SK-N-SH treated with all-trans-retinoic acid at 6 μM for 48 hours (cell line): Measurements from ENCODE around the gene PRMT9.

Experiments
- CSDC2 ChIP-seq: fragments of 250-450 bp; sonication (Bioruptor Pico); IDR thresholded peaks from 2 replicates; pipeline ENCODE4 v1.5.0; 2020; ENCODE audit warnings: mild to moderate bottlenecking, moderate library complexity
- GLIS3 ChIP-seq: fragments of 250-450 bp; sonication (Bioruptor Pico); IDR thresholded peaks from 2 replicates; pipeline ENCODE4 v1.5.0; 2020; ENCODE audit warnings: mild to moderate bottlenecking, moderate library complexity
- OSR1 ChIP-seq: fragments of 250-450 bp; sonication (Bioruptor Pico); IDR thresholded peaks from 2 replicates; pipeline ENCODE4 v1.8.0; 2022; ENCODE audit warnings: moderate library complexity, mild to moderate bottlenecking, inconsistent platforms
- RARB ChIP-seq: fragments of 250-450 bp; sonication (Bioruptor Pico); IDR thresholded peaks from 2 replicates; pipeline ENCODE4 v1.8.0; 2021; ENCODE audit warnings: mild to moderate bottlenecking, moderate library complexity
- SNAI2 ChIP-seq: fragments of 250-450 bp; sonication (Bioruptor Pico); IDR thresholded peaks from 2 replicates; pipeline ENCODE4 v1.5.0; 2020; ENCODE audit warnings: mild to moderate bottlenecking, moderate library complexity
- TCF4 ChIP-seq: fragments of 250-450 bp; sonication (Bioruptor Pico); IDR thresholded peaks from 2 replicates; pipeline ENCODE4 v1.8.0; 2021; ENCODE audit warnings: mild to moderate bottlenecking, moderate library complexity, borderline replicate concordance
- ZFP3 ChIP-seq: fragments of 250-450 bp; sonication (Bioruptor Pico); IDR thresholded peaks from 2 replicates; pipeline ENCODE4 v1.5.0; 2020; ENCODE audit warnings: mild to moderate bottlenecking, moderate library complexity
- ZFP30 ChIP-seq: fragments of 450-650 bp; formaldehyde crosslinking; IDR thresholded peaks from 2 replicates; pipeline ENCODE4 v1.5.0; 2022; ENCODE audit warnings: mild to moderate bottlenecking, moderate library complexity
- ZNF565 ChIP-seq: fragments of 450-650 bp; formaldehyde crosslinking; conservative IDR thresholded peaks from 2 replicates; pipeline ENCODE4 v1.5.0; 2020; ENCODE audit warnings: low read depth, mild to moderate bottlenecking, moderate library complexity
- TF ChIP-seq, protein P1 (sequence below): fragments of 250-450 bp; sonication (Bioruptor Pico); IDR thresholded peaks from 2 replicates; pipeline ENCODE4 v1.5.1; 2021; ENCODE audit warnings: mild to moderate bottlenecking, moderate library complexity

- no peak for TF ChIP-seq SNAI2 (CRISPR knock-in tag)
- TF ChIP-seq ZNF565, result no peak
- TF ChIP-seq ZFP3 (CRISPR knock-in tag), result no peak
- TF ChIP-seq, protein P1, sequence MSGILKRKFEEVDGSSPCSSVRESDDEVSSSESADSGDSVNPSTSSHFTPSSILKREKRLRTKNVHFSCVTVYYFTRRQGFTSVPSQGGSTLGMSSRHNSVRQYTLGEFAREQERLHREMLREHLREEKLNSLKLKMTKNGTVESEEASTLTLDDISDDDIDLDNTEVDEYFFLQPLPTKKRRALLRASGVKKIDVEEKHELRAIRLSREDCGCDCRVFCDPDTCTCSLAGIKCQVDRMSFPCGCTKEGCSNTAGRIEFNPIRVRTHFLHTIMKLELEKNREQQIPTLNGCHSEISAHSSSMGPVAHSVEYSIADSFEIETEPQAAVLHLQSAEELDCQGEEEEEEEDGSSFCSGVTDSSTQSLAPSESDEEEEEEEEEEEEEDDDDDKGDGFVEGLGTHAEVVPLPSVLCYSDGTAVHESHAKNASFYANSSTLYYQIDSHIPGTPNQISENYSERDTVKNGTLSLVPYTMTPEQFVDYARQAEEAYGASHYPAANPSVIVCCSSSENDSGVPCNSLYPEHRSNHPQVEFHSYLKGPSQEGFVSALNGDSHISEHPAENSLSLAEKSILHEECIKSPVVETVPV, result no peak
- TF ChIP-seq GLIS3 (CRISPR knock-in tag), result no peak
- TF ChIP-seq OSR1 (CRISPR knock-in tag), result no peak
- no peak for TF ChIP-seq RARB (CRISPR knock-in tag)
- no peak for TF ChIP-seq TCF4 (CRISPR knock-in tag)
- TF ChIP-seq CSDC2, result no peak
- no peak for TF ChIP-seq ZFP30 (CRISPR knock-in tag)
These were observed 20.9 kb upstream of the PRMT9 start for GRCh38 chr4:147704846-147705245.
